Measurements from ENCODE around the gene EVA1B.
A peak's percentile ranks its signal among the peaks of the same experiment; 100 is the strongest.

Gene EVA1B

GRCh38 chr1:36309397-36309796 is 14.0 kb downstream of the EVA1B start:
- no peak for DNase-seq (ENCODE audit: low spot score)

- no peak for DNase-seq (ENCODE audit: low spot score)
These were observed 15.7 kb downstream of the EVA1B start for GRCh38 chr1:36307601-36308330.

DNA sequence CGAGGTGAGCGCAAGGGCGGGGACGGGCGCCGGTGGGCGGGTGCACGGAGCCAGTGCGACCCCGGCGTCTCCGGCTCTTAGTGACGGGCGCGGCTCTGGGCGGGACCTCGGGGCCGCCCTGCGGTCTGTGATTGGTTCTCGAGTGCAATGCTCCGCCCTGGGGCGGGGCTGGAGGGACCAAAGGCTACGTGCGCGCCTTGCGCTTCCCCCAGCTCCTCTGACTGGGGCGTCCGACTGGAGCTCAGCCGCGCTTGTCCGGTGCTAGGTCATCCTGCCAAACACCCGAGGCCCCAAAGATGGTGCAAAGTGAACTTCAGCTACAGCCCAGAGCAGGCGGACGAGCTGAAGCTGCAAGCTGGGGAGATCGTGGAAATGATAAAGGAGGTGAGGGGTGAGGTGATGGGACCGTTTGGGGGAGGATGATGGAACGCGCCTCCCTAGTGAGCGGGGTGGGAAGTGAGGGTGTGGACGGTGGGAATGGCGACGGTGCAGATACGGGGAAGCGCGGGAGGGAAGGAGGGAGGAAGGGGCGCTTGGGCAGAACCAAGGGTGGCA is 16.5 kb downstream of the EVA1B start:
- DNase-seq (ENCODE audit: low spot score): peak; percentile 79

DNA sequence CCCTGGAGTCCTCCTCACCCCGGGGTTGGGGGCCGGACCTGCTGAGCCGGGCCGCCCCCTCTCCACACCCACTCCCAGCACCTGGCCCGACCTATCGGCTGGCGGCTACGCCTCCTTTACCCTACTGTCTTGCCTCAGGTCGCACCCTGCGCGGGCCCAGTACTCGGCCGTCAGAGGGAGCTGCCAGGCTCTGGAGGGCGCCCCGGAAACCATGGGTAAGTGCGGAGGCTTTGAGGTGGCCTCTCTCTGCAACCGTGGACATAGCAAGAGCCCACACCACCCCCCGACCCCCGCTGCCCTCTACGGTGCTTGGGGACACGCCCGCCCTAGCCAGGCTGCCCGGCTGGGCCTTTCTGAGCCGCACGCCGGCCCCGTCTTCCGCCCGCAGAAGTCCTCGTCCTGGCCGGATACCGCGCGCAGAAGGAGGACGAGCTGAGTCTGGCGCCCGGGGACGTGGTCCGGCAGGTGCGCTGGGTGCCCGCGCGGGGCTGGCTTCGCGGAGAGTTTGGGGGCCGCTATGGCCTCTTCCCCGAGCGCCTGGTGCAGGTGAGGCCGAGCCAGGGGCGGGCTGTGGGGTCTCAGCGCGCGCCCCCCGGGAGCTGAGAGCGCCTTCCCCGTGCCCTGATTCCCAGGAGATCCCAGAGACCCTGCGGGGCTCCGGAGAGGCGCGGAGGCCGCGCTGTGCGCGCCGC is 17.1 kb downstream of the EVA1B start, which contains the start of gene SH3D21:
Gene SH3D21 (plus strand): TSS at position 159 of the 692 bp plus-strand sequence. CDS start 53 bp downstream, at position 212.
- no peak for DNase-seq (ENCODE audit: low spot score)

DNA sequence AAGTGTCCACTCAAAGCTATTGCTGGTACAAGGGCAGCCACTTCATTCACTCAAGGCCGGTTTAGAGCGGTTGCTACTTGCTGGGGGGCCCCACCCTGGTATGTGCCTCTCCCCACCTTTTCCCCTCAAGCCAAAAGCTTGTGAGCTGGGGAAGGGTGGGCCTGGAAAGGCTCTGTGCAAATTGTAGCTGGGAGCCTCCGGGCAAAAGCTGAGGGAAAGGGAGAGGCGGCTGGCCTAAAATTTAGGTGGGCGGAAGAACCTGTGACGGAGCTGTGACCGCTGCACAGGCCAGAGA is 17.6 kb downstream of the EVA1B start:
- no peak for DNase-seq (ENCODE audit: low spot score)

GRCh38 chr1:36304970-36305914 is 18.2 kb downstream of the EVA1B start:
- DNase-seq (ENCODE audit: low spot score): no peak

- no peak for DNase-seq (ENCODE audit: low spot score)
These were observed 18.9 kb downstream of the EVA1B start for GRCh38 chr1:36304521-36304920.

- no peak for DNase-seq (ENCODE audit: low spot score)
These were observed 19.6 kb downstream of the EVA1B start for GRCh38 chr1:36303650-36304360.

- no peak for DNase-seq (ENCODE audit: low spot score)
These were observed 20.2 kb downstream of the EVA1B start for GRCh38 chr1:36303244-36303643.

- DNase-seq (ENCODE audit: low spot score): peak; percentile 61
These were observed 22.2 kb downstream of the EVA1B start for GRCh38 chr1:36301220-36301619.

DNA sequence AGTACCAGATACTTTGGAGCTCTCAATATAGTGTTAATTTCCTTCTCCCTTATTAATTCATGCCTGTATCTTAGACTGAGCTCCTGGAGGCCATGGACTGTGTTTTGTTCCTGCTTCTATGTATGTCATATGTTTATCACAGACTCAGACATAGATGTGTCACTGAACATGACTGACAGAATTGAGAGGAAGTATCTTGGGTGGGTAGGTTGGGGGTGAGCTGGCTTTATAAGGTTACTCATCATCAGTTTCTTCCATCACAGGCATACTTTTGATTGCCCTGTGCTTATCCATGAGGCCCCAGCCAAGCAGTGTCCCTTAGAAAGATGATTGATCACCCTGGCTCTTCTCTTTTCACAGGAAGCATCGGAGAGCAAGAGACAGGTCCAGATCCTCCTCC is 22.9 kb downstream of the EVA1B start:
- no peak for DNase-seq (ENCODE audit: low spot score)

DNA sequence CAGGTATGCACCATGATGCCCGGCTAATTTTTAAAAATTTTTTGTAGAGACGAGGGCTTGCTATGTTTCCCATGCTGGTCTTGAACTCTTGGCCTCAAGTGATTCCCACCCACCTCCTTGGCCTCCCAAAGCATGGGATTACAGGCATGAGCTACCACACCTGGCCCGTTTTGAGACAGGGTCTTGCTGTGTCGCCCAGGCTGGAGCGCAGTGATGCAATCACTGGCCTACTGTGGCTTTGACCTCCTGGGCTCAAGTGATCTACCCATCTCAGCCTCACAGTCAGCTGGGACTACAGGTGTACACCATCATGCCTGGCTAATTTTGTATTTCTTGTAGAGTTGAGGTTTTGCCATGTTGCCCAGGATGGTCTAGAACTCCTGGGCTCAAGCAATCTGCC is 24.8 kb downstream of the EVA1B start:
- no peak for DNase-seq (ENCODE audit: low spot score)

DNA sequence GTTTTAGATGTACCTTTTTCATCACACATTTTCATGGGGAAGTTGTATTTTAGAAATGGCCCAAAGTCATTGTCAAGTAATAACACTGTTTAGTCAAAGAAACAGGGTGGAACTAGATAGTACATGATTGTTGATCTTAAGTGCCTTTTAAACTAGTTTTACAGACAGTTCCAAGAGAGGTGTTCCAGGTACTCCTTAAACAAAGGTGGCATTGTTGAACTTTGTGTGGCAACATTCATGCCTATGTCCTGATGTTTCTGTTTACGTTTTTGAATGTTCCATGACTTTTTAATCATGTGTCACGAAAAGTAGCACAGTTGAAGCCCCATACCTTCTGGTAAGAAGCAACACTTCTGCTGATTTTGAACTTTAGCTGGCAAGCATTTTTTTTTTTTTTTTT is 26.4 kb downstream of the EVA1B start:
- no peak for DNase-seq (ENCODE audit: low spot score)

DNA sequence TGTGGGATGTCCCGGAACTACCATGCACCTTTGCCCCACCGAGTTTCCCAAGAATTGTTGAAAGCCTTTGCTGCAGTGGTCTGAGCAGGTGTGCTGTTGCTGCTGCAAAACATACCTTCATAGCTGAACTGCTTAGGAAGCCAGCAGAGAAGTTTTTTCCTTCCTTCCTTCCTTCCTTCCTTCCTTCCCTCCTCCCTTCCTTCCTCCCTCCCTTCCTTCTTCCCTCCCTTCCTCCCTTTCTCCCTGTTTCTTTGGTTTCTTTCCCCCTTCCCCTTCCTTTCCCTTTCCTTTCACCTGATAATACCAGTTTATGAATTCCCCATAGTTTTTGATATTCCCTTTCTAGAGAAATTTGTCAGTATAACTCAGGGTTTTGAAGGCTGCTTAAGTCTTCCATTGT is 28.1 kb downstream of the EVA1B start:
- no peak for DNase-seq (ENCODE audit: low spot score)

GRCh38 chr1:36287595-36287994 is 35.9 kb downstream of the EVA1B start:
- no peak for DNase-seq (ENCODE audit: low spot score)

GRCh38 chr1:36286802-36287201 is 36.6 kb downstream of the EVA1B start:
- DNase-seq (ENCODE audit: low spot score): no peak

- peak; percentile 80 for DNase-seq (ENCODE audit: low spot score)
These were observed 37.9 kb downstream of the EVA1B start for GRCh38 chr1:36285443-36286101.

DNA sequence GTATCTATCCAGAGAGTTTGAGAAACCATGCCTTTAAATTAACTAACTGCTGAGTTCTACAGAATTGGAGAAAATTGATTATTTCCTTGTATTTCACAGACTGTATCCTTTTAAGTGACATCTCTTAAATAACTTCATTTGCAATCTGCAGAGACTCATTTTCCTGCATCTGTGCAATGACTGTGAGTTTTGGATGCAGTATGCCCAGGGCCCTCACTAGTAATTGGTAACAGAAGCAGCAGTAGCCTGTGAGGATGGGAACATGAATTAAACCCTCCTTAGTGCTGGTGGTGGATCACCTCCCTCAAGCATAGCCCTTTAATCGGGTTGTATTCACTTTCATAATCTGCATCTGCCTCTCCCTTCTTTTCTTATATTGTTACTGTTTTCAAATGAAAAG is 38.9 kb downstream of the EVA1B start:
- no peak for DNase-seq (ENCODE audit: low spot score)

GRCh38 chr1:36284061-36284460 is 39.4 kb downstream of the EVA1B start:
- DNase-seq (ENCODE audit: low spot score): no peak

GRCh38 chr1:36279789-36280296 is 43.6 kb downstream of the EVA1B start:
- no peak for DNase-seq (ENCODE audit: low spot score)

All from globus pallidus (tissue), 1 donor.